Epithelial cell of esophagus (primary cell): Measurements from ENCODE around the gene HSD17B12.
A peak's percentile ranks its signal among the peaks of the same experiment; 100 is the strongest.
"Not testable (repeated sequence)": the region's sequence is repeated elsewhere in the genome, so short reads cannot be mapped to it uniquely, and the experiment has no call there.

ENCODE experiments used
- DNase-seq: peaks from one replicate; pipeline ENCODE4 v3.0.0; 2010; ENCODE audit warnings: low read depth
- H3K4me3 ChIP-seq: 2 replicates; pipeline ENCODE4 v1.5.1; 2011; ENCODE audit warnings: mild to moderate bottlenecking, low read length, control low read depth
- TF ChIP-seq, protein P1 (sequence below): IDR thresholded peaks from 2 replicates; pipeline ENCODE4 v1.5.1; 2011; ENCODE audit warnings: low read depth, mild to moderate bottlenecking, low read length, control low read depth, inconsistent platforms; ENCODE audit not compliant: insufficient read depth; ENCODE audit errors: missing control alignments

Gene HSD17B12

DNA sequence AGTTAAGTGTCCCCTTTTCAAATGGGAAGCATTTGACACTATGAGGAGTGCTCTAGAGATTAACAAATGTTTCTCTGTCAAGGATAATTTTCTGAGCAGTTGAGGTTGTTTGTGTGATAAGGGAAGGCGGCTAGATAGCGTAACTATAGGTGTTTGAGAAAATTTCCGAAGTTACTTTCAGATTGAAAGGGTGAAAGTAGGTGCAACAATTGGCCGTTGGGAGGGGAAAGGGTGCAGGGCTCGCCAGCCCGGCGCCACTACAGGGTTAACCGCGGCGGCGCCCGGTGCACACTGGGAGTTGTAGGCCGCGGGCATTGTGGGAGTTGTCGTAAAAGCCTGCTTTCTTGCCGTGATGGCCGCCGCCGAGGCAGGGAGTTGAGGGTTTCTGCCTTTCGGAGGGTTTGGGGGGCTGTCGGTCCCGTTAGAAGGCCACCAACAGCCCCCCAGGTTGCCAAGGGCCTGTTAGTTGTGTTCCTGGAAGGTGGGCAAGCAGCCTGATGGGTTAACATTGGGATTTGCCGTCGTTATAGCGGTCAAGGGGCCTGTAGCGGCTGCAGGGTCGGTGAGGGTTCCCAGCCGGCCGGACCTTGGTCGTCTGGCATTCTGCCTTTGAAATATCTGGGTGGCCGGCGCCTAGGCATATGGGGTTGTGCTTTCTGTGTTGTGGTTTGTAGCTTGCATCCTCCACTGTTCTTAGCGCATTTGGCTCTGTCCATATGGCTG, 36.5 kb upstream of the HSD17B12 start:
- TF ChIP-seq, protein P1, sequence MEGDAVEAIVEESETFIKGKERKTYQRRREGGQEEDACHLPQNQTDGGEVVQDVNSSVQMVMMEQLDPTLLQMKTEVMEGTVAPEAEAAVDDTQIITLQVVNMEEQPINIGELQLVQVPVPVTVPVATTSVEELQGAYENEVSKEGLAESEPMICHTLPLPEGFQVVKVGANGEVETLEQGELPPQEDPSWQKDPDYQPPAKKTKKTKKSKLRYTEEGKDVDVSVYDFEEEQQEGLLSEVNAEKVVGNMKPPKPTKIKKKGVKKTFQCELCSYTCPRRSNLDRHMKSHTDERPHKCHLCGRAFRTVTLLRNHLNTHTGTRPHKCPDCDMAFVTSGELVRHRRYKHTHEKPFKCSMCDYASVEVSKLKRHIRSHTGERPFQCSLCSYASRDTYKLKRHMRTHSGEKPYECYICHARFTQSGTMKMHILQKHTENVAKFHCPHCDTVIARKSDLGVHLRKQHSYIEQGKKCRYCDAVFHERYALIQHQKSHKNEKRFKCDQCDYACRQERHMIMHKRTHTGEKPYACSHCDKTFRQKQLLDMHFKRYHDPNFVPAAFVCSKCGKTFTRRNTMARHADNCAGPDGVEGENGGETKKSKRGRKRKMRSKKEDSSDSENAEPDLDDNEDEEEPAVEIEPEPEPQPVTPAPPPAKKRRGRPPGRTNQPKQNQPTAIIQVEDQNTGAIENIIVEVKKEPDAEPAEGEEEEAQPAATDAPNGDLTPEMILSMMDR = no peak
- DNase-seq = peak; percentile 84
- peak overlapping the region; percentile 70 for H3K4me3 ChIP-seq

DNA sequence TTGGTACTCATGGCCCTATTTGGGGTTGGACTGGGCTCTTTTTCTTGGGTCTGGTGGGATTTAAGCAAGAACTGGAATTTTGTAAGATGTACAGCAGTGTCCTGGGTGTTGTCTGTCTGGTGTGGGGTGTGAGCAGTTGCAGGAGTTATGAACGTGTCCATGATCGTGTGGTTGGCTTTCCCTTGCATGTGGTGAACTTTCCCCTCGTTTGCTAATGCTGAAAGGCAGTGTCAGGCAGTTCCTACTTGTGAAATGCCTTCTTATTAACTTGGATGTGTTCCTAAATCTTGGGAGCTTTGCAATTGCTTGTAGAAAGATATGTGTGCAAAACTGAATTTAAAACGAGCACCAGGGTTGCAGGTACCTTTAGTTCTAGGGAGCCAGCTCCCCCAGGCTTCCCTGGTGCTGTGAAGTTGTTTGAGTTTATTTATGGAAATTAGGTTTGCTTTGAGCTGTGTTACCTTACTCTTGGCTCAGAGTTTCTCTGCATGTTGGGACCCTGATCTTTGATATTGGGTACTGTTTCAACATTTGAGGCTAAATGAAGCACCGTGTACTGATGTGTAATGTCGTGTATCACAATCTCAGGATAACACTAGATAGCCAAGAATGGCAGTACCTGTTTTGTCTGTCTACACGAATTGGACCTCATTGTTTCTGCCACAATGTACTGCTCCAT, 35.8 kb upstream of the HSD17B12 start:
- H3K4me3 ChIP-seq = peak overlapping the region; percentile 70
- TF ChIP-seq, protein P1 = no peak
- DNase-seq = peak; percentile 34

DNA sequence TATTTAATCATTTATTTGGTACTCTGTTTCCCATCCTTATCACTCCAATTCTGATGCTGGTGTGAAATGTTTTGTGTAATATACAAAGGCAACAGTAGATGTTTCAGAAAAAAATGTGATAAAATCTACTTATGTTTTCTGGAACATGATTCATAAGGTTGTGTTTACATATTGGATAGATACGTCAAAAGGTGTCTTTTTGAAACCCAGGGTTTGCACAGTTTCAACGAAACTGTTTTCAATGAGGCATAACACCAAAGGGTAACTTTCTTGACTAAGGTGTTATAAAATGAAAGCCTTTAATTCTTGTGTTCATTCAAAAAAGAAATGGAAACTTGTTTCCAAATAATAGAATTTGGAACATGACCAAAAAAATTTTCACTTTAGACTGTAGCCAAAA, 33.8 kb upstream of the HSD17B12 start:
- H3K4me3 ChIP-seq = no peak overlapping the region
- DNase-seq = no peak
- TF ChIP-seq, protein P1 = no peak

DNA sequence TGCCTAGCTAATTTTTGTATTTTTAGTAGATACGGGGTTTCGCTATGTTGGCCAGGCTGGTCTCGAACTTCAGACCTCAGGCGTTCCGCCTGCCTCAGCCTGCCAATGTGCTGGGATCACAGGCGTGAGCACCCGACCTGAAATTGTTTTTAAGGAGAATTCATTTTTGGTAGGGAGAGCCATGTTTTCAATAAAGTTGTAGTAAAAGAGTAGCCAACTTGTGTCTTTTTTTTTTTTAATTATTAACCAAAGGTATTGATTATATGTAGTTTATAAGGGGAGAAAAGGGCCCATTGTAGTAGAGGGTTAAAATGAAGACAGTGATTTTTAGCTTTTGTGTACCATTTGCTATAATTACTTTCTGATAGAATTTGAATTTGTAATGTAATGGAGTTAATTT, 31.6 kb upstream of the HSD17B12 start:
- TF ChIP-seq, protein P1 = no peak
- no peak overlapping the region for H3K4me3 ChIP-seq
- DNase-seq = no peak

DNA sequence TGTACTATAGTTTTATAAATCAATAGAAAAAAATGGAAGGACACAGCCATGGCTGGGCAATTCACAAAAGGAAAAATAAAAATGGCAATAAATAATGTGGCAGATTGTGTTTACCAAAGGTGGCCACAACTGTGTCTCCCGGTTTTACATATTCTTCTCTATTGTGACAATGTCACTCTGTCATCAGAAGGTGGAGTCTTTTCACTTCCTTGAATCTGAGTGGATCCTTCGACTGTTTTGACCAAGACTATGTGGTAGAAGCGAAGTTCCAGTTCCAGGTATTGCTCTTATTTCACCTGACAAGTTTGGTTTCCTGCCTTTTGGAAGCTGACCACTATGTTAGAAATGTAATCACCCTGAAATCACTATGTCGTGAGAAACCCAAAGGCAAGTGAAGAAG, 31.0 kb upstream of the HSD17B12 start:
- TF ChIP-seq, protein P1 = no peak
- no peak for DNase-seq
- H3K4me3 ChIP-seq = no peak overlapping the region

DNA sequence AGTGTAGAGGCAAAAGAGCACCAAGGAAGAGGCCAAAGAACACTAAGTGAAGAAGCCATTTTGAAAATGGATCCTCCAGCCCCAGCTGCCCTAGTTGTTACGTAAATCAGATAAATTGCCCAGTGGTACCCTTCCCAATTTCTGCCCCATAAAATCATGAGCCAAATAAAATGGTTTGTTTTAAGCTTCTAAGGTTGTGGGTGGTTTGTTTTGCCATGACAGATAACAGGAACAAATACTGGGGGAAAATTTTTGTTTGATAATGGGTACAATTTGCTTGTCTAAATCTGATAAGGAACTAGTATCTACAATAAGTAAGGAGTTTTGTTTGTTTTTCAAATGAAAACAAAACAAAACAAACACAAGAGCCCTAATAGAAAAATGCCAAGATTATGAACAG, 30.6 kb upstream of the HSD17B12 start:
- DNase-seq = no peak
- H3K4me3 ChIP-seq = no peak overlapping the region
- TF ChIP-seq, protein P1 = no peak

DNA sequence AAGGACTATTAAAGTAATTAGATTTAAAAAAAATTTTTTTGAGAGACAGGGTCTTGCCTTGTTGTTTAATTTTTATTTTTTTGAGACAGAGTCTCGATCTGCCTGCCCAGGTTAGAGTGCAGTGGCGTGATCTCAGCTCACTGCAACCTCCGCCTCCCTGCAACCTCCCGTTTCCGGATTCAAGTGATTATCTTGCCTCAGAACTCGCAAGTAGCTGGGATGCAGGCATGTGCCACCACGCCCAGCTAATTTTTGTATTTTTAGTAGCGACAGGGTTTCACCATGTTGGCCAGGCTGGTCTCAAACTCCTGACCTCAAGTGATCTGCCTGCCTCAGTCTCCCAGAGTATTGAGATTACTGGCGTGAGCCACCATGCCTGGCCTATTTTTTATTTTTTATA, 17.5 kb upstream of the HSD17B12 start:
- DNase-seq, H3K4me3 ChIP-seq: not testable (repeated sequence)
